KBM-7 (cell line): Measurements from ENCODE around the gene ANO8.

Source experiments
- DNase-seq: peaks from one replicate; pipeline ENCODE4 v3.0.0-alpha.2; 2015
- in situ Hi-C: fragments of 300-500 bp; cut with MboI; formaldehyde crosslinking; loops from 2 replicates; pipeline ENCODE4 v1.14.3; 2020; ENCODE audit warnings: low sequenced_read_pairs, low pct_unique_long_range_greater_than_20kb, mixed read lengths

The ANO8 gene

DNA sequence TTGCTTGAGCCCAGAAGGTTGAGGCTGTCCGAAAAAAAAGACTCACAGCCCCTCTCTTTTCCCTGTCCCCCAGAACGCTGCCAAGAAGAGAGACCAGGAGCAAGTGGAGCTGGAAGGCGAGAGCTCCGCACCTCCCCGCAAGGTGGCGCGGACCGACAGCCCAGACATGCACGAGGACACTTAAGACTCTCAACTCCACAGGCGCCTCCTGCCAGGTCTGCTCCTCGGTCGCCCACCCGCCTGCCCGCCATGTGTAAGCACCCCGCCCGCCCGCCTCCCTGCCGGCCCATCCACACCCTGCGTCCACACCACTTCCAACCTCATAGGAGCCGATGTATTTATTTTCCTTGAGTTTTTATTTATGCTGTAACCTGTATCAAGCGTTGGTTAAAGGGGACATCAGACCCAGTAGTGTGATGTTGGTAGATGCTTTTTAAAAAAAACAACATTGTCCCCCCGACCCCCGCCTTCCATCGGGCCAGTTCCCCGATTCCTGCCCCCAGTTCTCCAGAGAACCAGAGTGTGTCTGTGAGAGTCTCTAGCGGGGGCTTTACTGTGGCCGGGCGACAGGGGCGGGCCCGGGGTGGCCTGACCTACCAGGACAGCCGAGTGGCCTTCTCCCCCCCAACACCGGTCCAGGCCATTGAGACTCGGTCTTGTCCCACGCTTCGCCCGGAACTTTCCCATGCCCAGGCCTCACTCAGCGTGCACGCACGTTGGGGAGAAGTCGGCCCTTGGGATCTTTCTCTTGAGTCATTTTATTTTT is 15.0 kb downstream of the ANO8 start:
- in situ Hi-C loops = no loop called here
- no peak for DNase-seq

DNA sequence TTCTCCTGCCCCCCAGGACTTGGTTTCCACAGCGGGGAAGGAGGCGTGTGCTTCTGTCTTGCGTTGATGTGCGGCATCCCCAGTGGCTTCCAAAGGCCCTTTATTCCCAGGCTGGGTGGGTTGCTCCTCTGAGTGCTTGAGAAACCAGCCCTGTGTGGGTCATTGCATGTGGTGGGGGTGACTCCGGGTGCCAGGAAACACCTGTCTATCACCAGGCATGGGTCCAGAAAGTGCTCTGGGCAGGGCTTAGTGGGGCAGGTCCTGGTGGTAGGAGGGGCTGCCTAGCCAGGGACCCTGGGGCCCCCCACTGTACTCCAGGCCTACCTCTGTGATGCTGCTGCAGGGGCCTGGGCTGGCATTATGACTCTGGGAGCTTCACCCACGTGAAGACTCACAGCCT is 15.7 kb downstream of the ANO8 start:
- DNase-seq = no peak
- in situ Hi-C loops = no loop called here

DNA sequence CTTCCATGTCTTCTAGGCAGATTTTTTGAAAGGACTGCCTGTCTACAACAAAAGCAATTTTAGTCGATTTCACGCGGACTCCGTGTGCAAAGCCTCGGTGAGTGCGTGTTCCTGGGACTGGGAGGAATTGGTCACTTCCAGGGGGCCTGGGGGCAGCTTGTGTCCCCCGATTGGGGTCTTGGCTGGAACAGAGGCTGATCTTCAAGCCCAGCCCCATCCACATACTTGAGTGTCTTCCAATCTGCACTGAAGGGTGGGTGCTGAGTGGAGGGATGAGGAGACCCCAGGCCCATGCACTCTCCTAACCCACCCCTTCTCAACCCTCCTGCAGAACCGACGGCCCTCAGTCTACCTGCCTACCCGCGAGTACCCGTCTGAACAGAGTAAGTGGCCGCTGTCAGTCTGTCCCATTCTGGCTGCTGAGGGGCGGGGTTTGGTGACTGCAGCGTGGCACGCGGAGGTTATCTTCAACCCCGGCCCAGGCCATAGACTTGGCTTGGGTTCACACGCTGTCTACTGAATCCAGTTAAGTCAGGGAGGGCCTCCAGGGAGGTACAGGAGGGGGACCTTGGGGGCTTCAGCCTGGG is 20.6 kb downstream of the ANO8 start:
- in situ Hi-C loops = no loop called here
- no peak for DNase-seq

DNA sequence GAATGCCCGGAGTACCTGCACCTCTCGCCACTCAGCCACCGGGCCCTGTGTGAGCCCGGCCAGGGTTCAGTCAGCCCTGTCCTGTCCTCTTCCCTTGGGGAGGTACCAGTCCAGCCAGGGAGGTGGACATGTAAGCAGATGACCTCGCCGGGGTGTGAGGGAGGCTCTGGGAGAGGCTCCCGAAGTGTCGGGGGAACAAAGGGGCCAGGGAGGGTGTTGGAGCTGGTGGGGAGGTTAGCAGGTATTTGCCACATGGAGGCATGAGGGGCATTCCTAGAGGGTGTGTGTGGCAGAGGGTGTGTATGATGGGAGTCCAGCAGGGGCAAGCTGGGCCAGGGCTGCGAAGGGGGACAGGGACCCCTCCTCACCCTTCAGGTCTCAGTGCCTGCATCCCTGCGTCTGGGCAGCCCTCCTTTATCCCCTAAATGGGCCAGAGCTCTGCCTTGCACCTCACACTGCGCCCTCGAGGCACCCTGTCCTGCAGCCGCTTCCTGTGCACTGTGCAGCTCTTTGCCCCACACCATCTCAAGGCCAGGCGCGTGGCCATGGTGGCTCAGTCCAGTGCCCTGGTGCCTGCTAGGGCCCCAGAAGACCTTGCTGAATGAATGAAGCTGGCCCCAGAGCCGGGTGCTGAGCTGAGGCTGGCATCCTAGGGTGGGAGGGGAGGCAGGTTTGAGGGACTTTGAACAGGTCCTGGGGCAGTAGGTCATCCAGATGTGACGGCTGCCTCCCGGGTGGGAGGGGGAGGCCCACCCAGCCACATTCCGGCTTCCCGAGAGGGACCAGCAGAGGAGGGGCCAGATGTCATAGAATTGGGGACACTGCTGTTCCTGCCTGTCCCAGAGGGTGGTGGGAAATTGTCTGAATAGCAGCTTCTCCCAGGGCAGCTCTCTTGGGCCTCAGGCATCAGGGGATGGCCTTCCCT is 22.2 kb downstream of the ANO8 start:
- in situ Hi-C loops = no loop called here
- no peak for DNase-seq

DNA sequence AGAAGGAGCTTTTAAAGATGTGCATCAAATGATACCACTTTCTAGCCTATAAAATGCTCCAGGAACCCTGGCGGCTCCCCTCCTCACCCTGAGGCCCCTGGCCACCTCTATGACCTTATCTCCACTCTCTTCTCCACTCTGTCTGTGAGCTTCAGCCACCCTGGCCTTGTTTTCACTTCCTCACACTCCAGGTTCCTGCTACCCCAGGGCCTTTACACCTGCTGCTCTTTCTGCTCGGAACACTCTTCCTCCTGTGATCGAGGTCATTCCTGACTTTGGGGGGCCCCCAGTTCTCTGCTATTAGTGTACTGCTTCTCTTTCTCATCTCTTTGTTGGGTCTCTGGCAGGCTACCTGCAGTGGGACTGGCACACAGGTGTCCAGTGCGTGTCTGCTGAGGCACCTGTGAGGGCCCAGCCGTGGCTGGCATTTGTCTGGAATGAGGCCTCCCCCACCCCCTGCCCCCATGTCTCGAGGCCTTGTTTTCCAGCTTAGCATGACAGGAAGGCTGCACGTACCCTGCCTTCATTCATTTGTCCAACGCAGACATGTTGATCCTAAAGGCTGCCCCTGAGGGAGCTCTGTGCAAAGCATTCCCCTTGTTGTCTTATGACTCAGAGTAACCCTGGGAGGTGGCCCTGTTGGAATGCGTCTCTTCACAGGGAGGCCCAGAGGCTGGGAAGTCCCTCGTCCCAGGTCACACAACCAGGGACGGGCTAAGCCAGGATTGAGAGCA is 23.0 kb downstream of the ANO8 start:
- no peak for DNase-seq
- in situ Hi-C loops = no loop called here

DNA sequence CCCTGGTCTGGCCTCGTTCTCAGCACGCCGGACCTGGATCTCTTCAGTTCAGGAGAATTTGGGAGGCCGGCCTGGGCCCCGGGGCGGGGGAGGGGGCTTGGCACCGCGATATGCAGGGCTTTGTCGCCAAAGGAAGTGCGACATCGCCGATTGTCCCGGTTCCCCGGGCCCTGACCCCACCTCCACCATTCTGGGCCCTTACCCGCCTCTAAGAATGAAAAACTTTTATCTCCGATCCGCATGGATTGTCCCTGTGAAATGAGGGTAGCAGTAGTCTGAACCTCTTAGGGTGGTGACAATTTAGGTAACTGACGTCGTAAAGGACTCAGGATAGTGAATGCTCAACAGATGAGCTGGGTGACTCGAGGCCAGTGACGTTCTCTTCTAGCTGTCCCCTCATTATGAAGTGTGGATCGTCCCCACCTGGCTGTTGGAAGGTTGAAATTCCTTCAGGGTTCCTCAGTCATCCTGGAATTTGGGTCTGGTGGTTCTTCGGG is 24.6 kb downstream of the ANO8 start:
- in situ Hi-C loops = no loop called here
- no peak for DNase-seq

DNA sequence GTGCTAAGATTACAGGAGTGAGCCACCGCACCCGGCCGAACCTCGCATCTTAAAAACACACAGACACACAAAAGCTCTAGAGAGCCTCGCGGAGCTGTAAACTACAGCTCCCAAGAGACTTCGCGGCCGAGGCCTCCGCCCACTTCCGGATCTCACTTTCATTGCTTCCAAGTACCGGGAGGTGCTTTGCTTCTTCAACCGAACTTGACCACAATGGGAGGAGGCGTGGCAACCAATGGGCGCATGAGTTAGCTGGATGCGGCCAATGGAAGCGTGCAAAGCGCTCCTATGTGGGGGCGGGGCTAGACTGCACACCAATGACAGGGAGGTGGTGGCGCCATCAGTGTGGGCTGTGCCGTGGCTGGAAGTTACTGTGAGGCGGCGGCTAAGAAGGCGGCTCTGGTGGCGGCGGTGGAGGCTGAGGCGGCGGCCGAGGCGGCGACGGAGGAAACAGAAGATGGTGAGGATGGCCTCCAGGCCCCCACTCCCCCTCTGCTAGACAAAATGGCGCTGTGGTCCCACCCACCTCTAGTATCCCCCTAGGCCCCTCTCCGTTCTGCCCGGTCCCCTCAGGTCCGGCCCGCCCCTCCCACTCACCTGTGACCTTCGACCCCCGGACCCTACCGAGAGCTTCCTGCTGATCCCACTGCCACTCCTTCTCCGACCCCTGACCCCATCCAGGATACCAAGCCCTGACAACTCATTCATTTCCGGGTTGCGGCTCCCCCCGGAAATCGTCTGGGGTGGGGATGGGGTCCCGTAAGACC is 25.3 kb downstream of the ANO8 start, which contains the start of gene DDA1:
Gene DDA1 (plus strand): TSS at position 366 of the 767 bp plus-strand sequence. CDS start 92 bp downstream, at position 458.
- in situ Hi-C loops = no loop called here
- peak; percentile 99 for DNase-seq

DNA sequence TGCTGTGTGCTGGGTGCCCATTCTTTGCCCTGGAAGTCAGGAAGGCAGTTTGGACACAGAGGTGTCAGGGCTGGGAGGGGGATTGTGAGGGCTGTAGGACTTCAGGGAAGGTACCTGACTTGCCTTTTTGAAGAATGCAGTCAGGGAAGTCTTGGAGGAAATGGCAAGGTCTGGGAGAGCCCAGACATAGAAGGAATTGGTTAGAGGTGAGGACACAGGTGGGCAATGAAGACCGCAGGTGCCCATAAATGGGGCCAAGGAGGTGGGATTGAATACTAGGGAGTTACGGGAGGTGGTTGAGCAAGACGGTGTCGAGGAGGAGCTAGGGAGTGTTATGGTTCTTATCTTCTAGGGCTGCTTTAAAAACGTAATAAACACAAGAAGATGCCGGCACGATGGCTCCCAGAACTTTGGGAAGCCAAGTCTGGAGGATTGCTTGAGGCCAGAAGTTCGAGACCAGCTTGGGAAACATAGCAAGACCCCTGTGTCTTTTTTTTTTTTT is 26.7 kb downstream of the ANO8 start:
- DNase-seq = no peak
- in situ Hi-C loops = no loop called here

DNA sequence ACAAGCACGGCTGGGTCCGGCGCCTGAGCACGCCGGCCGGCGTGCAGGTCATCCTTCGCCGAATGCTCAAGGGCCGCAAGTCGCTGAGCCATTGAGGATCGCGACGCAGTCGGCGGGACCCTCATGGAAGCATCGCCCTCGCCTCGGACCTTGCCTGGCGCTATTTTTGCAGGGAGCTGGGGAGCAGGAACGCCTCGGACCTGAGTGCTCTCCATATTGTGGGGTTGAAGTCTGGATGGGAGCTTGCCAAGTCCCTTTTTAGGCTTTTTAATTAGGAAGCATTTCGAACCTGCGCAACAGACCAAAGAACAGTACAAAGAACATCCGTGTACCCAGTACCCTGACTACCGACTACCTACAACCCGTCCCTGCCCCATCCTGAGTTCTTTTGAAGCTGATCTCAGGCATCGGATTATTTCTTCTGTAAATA is 28.4 kb downstream of the ANO8 start:
- in situ Hi-C loops = no loop called here
- DNase-seq = no peak

DNA sequence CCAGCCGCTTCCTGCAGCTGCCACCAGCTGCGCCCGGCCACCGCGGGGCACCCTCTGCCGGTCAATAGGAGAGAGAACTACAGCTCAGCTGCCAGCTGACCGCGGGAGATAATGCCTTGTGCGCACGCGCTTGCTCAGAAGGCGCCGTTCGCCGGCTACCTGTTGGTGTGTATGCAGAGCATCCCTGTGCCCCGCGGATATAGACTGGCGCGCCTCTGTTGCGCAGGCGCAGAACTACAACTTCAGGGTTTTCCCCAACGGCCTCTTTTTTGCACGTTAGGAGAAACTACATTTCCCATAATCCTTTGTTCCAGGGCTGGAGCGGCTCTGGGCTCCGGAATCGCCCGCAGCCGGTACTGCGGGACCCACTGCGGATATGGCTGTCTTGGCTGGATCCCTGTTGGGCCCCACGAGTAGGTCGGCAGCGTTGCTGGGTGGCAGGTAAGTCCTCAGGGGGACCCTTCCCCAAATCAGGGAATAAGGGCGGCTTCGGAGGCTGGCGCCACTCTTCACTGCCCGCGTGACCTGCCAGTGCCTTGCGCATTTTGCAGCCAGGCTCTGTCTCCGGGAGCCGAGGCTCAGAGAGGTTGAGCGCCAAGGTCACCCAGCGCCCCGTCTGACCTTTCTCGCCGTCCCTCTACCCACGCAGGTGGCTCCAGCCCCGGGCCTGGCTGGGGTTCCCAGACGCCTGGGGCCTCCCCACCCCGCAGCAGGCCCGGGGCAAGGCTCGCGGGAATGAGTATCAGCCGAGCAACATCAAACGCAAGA is 29.0 kb downstream of the ANO8 start, which contains the start of gene MRPL34:
Gene MRPL34 (plus strand): TSS at position 356 of the 768 bp plus-strand sequence. CDS start 21 bp downstream, at position 377.
- in situ Hi-C loops = no loop called here
- peak; percentile 99 for DNase-seq

DNA sequence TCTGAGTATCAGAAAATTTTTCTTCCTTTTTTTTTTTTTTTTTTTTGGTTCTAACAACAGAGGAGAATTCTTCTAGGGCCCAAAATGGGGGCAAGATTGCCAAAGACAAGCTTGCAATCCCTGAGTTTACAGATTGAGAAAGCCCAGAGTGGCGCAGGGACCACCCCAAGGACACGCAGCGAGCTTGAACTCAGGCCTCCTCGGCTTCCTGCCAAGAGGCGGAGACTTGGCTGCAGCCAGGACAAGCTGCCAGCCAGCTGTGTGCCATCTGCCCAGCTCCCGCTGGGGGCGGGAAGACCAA is 29.5 kb downstream of the ANO8 start:
- in situ Hi-C loops = no loop called here
- no peak for DNase-seq

DNA sequence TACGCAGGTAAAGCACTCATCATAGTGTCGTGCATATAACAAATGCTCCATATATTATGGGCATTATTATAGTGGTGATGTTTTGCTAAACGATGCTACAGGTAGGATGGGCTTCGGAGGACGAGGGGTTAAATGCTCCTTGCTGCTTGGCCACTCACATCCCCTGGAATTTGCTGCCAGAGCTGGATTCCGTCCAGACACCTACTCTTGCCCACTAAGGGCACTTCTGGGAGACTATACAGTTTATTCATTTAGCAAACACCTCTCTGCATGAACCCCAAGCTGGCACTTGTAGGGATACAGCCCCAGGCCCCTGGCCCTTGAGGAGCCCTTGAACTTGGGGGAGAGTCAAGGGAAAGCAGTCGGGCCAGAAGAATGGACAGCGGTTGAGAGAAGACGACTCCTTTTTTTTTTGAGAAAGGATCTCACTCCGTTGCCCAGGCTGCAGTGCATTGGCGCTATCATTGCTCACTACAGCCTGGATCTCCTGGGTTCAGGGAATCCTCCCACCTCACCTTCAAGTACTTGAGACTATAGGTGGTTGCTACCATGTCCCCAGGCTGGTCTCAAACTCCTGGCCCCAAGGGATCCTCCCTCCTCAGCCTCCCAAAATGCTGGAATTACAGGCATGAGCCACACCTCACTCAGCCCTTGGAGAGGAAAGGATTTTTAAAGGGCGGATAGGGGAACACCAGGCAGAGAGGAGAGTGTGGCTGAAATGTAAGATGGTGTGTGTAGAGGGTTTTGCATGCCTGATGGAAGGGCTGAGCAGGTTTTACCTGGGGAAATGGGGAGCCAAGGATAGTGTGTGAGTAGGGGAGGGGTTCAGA is 30.1 kb downstream of the ANO8 start:
- DNase-seq = no peak
- in situ Hi-C loops = no loop called here

DNA sequence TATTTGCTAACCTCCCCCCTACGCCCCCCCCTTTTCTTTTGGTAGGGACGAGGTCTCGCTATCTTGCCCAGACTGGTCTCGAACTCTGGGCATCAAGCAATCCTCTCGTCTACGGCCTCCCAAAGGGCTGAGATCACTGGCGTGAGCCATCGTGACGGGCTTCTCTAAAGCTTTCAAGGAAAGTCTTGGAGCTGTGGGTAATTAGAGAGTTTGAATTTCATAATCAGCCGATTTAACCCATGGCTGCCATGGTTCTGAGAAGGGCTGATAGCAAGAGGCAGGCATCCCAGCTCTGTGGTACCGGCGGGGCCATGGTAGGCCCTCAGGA is 30.8 kb downstream of the ANO8 start:
- DNase-seq = no peak
- in situ Hi-C loops = no loop called here

DNA sequence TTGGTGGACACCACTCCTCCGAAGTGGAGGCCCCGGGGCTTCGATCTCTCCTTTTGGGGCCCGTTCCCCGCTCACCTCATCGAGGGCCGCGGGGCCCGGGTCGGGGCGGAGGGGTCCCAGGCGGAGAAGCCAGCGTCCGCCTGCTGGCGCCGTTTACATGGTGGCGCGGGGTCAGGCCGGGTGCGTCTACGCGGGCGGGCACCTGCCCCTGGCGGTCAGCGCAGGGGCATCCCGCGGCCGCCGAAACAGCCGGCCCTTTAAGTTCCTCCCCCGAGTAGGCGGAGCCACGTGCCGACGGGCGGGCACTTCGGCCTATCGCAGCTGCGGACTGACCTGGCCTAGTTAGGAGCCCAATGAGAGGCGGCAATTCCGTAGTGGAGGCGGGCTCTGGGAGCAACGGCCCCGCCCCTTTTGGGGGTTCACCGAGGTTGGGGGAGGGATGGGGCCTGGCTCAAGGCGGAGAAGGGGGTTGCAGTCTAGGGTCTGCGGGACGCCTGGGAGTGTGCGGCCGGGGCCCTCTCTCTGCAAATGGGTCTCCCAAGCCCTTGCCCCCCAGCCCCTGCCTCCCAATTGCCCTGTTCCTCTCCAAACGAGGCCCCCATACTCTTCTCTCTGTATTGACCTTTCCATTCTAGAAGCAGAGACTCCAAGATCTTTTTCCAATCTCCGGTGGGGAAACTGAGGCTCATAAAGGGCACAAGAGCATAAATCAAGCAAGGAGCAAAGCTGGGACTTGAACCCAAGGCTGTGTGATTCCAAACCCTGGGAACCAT is 31.3 kb downstream of the ANO8 start, which contains the start of gene ABHD8:
Gene ABHD8 (minus strand): TSS at position 259 of the 773 bp plus-strand sequence. CDS start 1,809 bp downstream, outside the sequence.
- in situ Hi-C loops = no loop called here
- DNase-seq = peak; percentile 92

DNA sequence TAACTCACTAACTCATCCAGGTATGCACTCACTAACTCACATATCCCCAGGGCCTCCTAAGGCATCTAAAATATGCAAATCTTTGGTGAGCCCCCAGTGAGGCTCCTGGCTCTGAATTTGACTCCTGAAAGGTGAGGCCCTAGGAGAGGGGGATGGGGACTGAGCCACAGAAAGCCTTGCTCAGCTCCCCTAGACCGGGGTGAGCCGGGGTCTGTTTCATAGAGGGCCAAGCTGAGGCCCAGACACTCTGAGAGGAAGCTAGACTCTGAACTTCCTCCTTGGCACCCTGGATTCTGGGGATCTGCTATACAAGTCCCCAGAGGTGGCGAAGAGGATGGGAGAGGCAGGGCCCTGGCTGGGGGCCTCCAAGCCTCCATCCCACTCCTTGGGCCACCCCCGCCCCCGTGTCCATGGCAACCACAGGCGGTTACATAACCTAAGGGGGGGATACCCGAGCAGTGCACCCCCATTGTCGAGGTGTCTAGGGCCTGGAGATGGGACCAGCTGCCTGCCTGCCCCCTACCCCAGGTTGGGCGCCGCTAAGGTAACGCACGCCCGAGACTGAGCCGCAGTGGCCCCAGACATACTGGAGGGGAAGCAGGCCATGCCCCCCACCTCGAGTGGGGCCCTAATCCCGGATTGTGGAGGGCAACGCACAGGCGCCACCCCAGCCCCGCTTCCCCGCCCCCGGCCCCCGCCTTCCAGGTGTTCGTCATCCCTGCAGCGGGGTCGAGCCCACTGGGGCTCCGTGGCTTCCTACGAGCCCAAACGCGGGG is 32.1 kb downstream of the ANO8 start:
- in situ Hi-C loops = no loop called here
- peak; percentile 46 for DNase-seq
